Tibial nerve (tissue), 4 donors: ENCODE measurements around the gene C9orf152.

Experiments
- EP300 ChIP-seq, 2 donors: sonication (generic); formaldehyde crosslinking; IDR thresholded peaks; one replicate each; pipeline ENCODE4 v1.6.1; 2017; ENCODE audit warnings: antibody characterized with exemption in 2 of 2, mild to moderate bottlenecking in 1 of 2
- POLR2A ChIP-seq, 2 donors: fragments of 450-650 bp; IDR thresholded peaks; one replicate each; pipeline ENCODE4 v1.6.1; 2017; ENCODE audit warnings: antibody characterized with exemption in 2 of 2, mild to moderate bottlenecking in 2 of 2, moderate library complexity in 2 of 2
- TF ChIP-seq, protein P1 (sequence below), 5 experiments: fragments of 200-600 bp in 3 of 5; fragments of 450-650 bp in 2 of 5; sonication (generic) in 3 of 5; IDR thresholded peaks; one replicate each; pipeline ENCODE4 v1.5.1; 2016 to 2019; ENCODE audit warnings: antibody characterized with exemption in 5 of 5, mild to moderate bottlenecking in 3 of 5, moderate library complexity in 2 of 5

DNA sequence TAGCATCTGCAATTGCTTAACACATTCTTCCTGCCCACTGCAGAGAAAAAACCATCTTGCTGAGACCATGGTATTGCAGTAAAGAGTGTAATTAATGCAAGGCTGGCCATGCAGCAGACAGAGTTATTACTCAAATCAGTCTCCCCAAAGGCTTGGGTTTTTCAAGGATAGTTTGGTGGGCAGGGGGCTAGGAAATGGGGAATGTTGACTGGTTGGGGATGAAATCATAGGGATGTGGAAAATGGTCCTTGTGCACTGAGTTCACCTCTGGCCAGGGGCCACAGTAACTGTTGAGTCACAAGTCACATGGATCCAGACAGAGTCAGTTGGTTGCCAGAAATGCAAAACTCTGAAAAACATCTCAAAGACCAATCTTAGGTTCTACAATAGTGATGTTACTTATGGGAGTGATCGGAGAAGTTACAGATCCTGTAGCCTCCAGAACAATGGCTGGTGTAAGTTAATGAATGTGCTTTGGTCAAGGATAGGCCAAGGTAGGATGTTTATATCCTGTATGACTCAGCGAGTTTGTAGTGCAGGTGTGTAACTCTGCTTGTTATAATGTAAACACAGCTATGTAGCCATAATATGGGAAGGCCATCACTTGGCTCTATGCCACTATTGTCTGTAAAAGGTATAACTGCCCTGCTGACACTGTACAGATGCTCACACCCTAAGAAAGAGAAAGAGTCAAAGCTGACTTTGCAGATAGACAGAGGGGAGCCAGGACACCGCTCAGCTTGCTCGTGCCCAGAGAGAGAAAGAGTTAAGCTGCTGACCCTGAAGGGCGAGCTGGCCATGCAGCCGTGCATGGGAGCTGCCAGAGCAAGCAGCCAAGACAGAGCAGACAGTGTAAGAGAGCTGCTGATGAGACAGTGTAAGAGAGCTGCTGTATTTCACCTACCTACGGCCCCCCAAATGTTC lies 27.2 kb downstream of the C9orf152 start:
- TF ChIP-seq EP300 (IDR thresholded peaks at IDR 0.05) = no peak
- TF ChIP-seq, protein P1, sequence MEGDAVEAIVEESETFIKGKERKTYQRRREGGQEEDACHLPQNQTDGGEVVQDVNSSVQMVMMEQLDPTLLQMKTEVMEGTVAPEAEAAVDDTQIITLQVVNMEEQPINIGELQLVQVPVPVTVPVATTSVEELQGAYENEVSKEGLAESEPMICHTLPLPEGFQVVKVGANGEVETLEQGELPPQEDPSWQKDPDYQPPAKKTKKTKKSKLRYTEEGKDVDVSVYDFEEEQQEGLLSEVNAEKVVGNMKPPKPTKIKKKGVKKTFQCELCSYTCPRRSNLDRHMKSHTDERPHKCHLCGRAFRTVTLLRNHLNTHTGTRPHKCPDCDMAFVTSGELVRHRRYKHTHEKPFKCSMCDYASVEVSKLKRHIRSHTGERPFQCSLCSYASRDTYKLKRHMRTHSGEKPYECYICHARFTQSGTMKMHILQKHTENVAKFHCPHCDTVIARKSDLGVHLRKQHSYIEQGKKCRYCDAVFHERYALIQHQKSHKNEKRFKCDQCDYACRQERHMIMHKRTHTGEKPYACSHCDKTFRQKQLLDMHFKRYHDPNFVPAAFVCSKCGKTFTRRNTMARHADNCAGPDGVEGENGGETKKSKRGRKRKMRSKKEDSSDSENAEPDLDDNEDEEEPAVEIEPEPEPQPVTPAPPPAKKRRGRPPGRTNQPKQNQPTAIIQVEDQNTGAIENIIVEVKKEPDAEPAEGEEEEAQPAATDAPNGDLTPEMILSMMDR (IDR thresholded peaks at IDR 0.05) = no peak
- no peak for TF ChIP-seq POLR2A (IDR thresholded peaks at IDR 0.05)
